ENCODE measurements around the gene KRTAP24-1.

DNA sequence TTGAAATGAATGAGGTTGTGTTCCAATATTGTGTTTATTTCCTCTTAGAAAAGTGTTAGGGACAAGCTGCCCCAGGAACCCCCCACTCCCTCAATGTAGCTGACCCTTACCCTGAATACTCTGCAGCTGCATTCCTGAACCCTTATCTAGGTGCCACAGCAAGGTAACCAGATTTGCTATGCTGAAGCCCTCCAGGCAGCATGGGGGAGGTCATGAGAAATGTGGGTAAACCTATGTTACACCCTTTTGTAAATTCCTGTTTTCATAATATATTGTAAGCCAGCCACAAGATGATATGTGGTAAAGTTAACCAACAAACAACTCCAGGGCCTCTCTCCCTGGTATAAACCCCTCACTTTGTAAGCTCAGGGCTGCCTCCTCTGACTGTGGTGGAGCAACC is 39.1 kb downstream of the KRTAP24-1 start:
- TF ChIP-seq, protein P1, sequence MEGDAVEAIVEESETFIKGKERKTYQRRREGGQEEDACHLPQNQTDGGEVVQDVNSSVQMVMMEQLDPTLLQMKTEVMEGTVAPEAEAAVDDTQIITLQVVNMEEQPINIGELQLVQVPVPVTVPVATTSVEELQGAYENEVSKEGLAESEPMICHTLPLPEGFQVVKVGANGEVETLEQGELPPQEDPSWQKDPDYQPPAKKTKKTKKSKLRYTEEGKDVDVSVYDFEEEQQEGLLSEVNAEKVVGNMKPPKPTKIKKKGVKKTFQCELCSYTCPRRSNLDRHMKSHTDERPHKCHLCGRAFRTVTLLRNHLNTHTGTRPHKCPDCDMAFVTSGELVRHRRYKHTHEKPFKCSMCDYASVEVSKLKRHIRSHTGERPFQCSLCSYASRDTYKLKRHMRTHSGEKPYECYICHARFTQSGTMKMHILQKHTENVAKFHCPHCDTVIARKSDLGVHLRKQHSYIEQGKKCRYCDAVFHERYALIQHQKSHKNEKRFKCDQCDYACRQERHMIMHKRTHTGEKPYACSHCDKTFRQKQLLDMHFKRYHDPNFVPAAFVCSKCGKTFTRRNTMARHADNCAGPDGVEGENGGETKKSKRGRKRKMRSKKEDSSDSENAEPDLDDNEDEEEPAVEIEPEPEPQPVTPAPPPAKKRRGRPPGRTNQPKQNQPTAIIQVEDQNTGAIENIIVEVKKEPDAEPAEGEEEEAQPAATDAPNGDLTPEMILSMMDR (IDR thresholded peaks at IDR 0.05): no peak
- TF ChIP-seq POLR2AphosphoS5 (IDR thresholded peaks at IDR 0.05): no peak
